Astrocyte (in vitro differentiated cells and primary cell): ENCODE results near the gene ENOSF1. TPM values are rescaled to one million over a fixed set of nuclear protein-coding genes. Genes with fewer than 3 reads are reported as not detected.

Source experiments
- DNase-seq: peaks from one replicate; pipeline ENCODE4 v3.0.0-alpha.2; 2010; ENCODE audit warnings: low read depth
- FAIRE-seq: peaks from 2 replicates; lab custom pipeline; 2011; peaks lifted over from hg19 to GRCh38; lab: Jason Lieb, UNC
- H2AFZ ChIP-seq: 2 replicates; pipeline ENCODE4 v1.6.0; 2012; ENCODE audit warnings: low read depth, low read length, inconsistent platforms
- H3K27ac ChIP-seq: 2 replicates; pipeline ENCODE4 v1.5.1; 2011; ENCODE audit warnings: low read depth, low read length, inconsistent platforms
- H3K27me3 ChIP-seq: 2 replicates; pipeline ENCODE4 v1.6.0; 2011; ENCODE audit warnings: low read length, inconsistent platforms; ENCODE audit not compliant: insufficient read depth
- H3K36me3 ChIP-seq: 2 replicates; pipeline ENCODE4 v1.5.1; 2011; ENCODE audit warnings: low read length, inconsistent platforms; ENCODE audit not compliant: insufficient read depth
- H3K4me1 ChIP-seq: 2 replicates; pipeline ENCODE4 v1.5.1; 2011; ENCODE audit warnings: low read length, inconsistent platforms; ENCODE audit not compliant: insufficient read depth
- H3K4me2 ChIP-seq: 2 replicates; pipeline ENCODE4 v1.6.0; 2012; ENCODE audit warnings: low read length, inconsistent platforms
- H3K4me3 ChIP-seq: 2 replicates; pipeline ENCODE4 v1.5.1; 2011; ENCODE audit warnings: low read depth, mild to moderate bottlenecking, low read length, inconsistent platforms; ENCODE audit not compliant: insufficient read depth
- H3K79me2 ChIP-seq: 2 replicates; pipeline ENCODE4 v1.6.0; 2012; ENCODE audit warnings: mild to moderate bottlenecking, low read length, inconsistent platforms; ENCODE audit not compliant: insufficient read depth
- H3K9ac ChIP-seq: 2 replicates; pipeline ENCODE4 v1.6.0; 2012; ENCODE audit warnings: mild to moderate bottlenecking, low read length, inconsistent platforms
- H3K9me3 ChIP-seq: 2 replicates; pipeline ENCODE4 v1.5.1; 2012; ENCODE audit warnings: low read depth, mild to moderate bottlenecking, low read length, inconsistent platforms; ENCODE audit not compliant: insufficient read depth
- H4K20me1 ChIP-seq: 2 replicates; pipeline ENCODE4 v1.6.0; 2012; ENCODE audit warnings: low read length, inconsistent platforms; ENCODE audit not compliant: insufficient read depth
- H3K27ac Mint-ChIP-seq: one replicate; pipeline ENCODE4 v1.8.0; 2021; ENCODE audit warnings: mild to moderate bottlenecking, mixed read lengths; ENCODE audit not compliant: unreplicated experiment
- H3K27me3 Mint-ChIP-seq: one replicate; pipeline ENCODE4 v1.8.0; 2021; ENCODE audit warnings: low read depth, mixed read lengths; ENCODE audit not compliant: unreplicated experiment
- H3K36me3 Mint-ChIP-seq: one replicate; pipeline ENCODE4 v1.8.0; 2021; ENCODE audit warnings: low read depth, mixed read lengths; ENCODE audit not compliant: unreplicated experiment
- H3K4me1 Mint-ChIP-seq: one replicate; pipeline ENCODE4 v1.8.0; 2021; ENCODE audit warnings: low read depth, mixed read lengths; ENCODE audit not compliant: unreplicated experiment
- H3K4me3 Mint-ChIP-seq: one replicate; pipeline ENCODE4 v1.8.0; 2021; ENCODE audit warnings: mild to moderate bottlenecking, moderate library complexity, mixed read lengths; ENCODE audit not compliant: unreplicated experiment
- H3K9me3 Mint-ChIP-seq: one replicate; pipeline ENCODE4 v1.8.0; 2021; ENCODE audit warnings: mild to moderate bottlenecking, mixed read lengths; ENCODE audit not compliant: unreplicated experiment
- EZH2 ChIP-seq: IDR thresholded peaks from 2 replicates; pipeline ENCODE4 v1.6.1; 2012; ENCODE audit warnings: mild to moderate bottlenecking, low read length, inconsistent platforms; ENCODE audit not compliant: insufficient read depth
- total RNA-seq: library from RNA; stranded (reverse); gene quantifications from 2 replicates; pipeline ENCODE4 v1.2.1, GENCODE V29; 2021
- TF ChIP-seq, protein P1 (sequence below): IDR thresholded peaks from 2 replicates; pipeline ENCODE4 v1.5.1; 2011; ENCODE audit warnings: low read depth, mild to moderate bottlenecking, inconsistent platforms, low read length, moderate library complexity; ENCODE audit not compliant: insufficient read depth

ENOSF1 gene
- total RNA-seq, 1 donor from 2014 or later, result 14.4 TPM

DNA sequence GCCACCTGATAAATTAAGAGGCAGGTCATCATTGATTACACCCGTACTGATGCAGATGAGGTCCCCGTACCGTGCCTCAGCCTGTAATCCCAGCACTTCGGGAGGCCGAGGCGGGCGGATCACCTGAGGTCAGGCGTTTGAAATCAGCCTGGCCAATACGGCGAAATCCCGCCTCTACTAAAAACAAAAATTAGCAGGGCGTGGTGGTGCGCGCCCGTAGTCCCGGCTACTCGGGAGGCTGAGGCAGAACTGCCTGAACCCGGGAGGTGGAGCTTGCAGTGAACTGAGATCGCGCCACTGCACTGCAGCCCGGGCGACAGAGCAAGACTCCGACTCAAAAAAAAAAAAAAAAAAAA is 683 bp upstream of the ENOSF1 start:
- H3K27ac ChIP-seq, result no peak overlapping the region
- peaks cover 23% of the 10 kb centered on the region for H4K20me1 ChIP-seq
- DNase-seq (no peak), FAIRE-seq (no peak)
- no peaks in the 10 kb centered on the region for H3K27me3 Mint-ChIP-seq
- H3K36me3 Mint-ChIP-seq, result peaks cover 8% of the 10 kb centered on the region
- no peak overlapping the region for H2AFZ ChIP-seq
- peaks cover 32% of the 10 kb centered on the region for H3K79me2 ChIP-seq
- no peaks in the 10 kb centered on the region for H3K9me3 Mint-ChIP-seq
- H3K27ac Mint-ChIP-seq, result no peak overlapping the region
- H3K36me3 ChIP-seq, result peaks cover 5% of the 10 kb centered on the region
- H3K4me2 ChIP-seq, result peak overlapping the region; percentile 71
- H3K9me3 ChIP-seq, result no peaks in the 10 kb centered on the region
- no peaks in the 10 kb centered on the region for H3K4me1 Mint-ChIP-seq
- H3K4me3 ChIP-seq, result no peak overlapping the region
- H3K4me1 ChIP-seq, result peaks cover 10% of the 10 kb centered on the region
- H3K27me3 ChIP-seq, result no peaks in the 10 kb centered on the region
- peak overlapping the region; percentile 45 for H3K4me3 Mint-ChIP-seq
- H3K9ac ChIP-seq, result no peak overlapping the region
- TF ChIP-seq, protein P1, sequence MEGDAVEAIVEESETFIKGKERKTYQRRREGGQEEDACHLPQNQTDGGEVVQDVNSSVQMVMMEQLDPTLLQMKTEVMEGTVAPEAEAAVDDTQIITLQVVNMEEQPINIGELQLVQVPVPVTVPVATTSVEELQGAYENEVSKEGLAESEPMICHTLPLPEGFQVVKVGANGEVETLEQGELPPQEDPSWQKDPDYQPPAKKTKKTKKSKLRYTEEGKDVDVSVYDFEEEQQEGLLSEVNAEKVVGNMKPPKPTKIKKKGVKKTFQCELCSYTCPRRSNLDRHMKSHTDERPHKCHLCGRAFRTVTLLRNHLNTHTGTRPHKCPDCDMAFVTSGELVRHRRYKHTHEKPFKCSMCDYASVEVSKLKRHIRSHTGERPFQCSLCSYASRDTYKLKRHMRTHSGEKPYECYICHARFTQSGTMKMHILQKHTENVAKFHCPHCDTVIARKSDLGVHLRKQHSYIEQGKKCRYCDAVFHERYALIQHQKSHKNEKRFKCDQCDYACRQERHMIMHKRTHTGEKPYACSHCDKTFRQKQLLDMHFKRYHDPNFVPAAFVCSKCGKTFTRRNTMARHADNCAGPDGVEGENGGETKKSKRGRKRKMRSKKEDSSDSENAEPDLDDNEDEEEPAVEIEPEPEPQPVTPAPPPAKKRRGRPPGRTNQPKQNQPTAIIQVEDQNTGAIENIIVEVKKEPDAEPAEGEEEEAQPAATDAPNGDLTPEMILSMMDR, result no peak
- TF ChIP-seq EZH2, result no peak

DNA sequence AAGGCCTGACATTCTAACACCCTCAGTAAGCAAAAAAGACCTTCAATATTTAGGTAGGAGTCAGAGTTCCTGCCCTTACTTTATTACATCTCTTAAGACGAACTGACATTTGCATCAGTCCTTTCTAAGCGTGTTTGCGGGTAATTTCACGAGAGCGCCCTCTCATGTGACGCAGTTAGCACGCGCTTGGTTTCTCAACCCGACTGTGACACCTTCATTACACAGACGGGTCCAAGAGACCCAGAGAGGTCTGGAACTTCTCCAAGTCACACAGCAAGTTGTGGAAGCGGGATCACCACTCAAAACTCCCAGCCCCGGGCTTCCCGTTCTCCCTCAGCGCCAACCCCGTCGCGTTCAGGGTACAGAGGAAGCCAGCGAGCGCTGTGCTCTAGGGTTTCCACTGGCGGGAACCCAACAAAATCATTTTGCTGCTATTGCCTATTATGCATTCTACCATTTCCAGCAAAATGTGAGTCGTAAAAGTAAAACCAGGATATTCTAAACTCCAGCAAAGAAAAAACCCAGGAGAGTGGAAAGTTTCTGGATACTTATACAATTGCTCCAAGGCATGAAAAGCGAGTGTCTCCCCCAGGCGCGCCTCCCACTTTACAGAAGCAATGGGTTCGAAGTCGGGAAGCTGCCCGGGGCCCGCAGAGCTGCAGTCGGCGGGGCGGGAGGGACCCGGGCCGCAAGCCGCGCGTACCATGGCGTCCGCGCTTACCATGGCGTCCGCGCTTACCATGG is 601 bp downstream of the ENOSF1 start:
- TF ChIP-seq, protein P1, result no peak
- no peak for TF ChIP-seq EZH2
- Histone ChIP-seq H3K4me2 (peak overlapping the region; percentile 99), H3K4me3 (peak overlapping the region; percentile 75), H4K20me1 (peaks cover 23% of the 10 kb centered on the region), H3K27me3 (no peaks in the 10 kb centered on the region), H3K27ac (peak overlapping the region; percentile 56), H3K36me3 (peaks cover 5% of the 10 kb centered on the region), H3K9ac (peak overlapping the region; percentile 87), H3K9me3 (no peaks in the 10 kb centered on the region), H3K4me1 (peaks cover 10% of the 10 kb centered on the region), H3K79me2 (peaks cover 32% of the 10 kb centered on the region), H2AFZ (peak overlapping the region; percentile 49)
- DNase-seq (peak; percentile 78), FAIRE-seq (no peak)
- Mint-ChIP-seq H3K27ac (peak overlapping the region; percentile 1), H3K36me3 (peaks cover 8% of the 10 kb centered on the region), H3K27me3 (no peaks in the 10 kb centered on the region), H3K4me1 (no peaks in the 10 kb centered on the region), H3K4me3 (peak overlapping the region; percentile 84), H3K9me3 (no peaks in the 10 kb centered on the region)

DNA sequence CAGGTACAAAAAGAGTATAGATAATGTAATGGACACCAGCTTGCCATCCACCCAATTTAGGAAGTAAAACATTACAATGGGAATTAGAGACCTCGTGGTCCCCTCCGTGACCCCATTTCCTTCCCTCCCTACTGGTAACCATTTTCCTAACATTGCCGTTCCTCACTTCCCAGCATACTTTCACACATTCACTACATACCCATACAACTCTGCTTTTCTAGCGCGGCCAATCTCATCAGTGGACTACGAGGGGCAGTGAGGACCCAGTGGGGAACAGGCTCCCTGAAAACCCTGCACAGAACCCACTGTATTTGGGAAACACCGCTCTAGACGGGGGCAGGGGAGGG is 1.1 kb downstream of the ENOSF1 start:
- no peaks in the 10 kb centered on the region for H3K9me3 ChIP-seq
- peaks cover 34% of the 10 kb centered on the region for H3K79me2 ChIP-seq
- no peak for FAIRE-seq
- Mint-ChIP-seq H3K4me3 (peak overlapping the region; percentile 84), H3K9me3 (no peaks in the 10 kb centered on the region), H3K4me1 (no peaks in the 10 kb centered on the region), H3K36me3 (peaks cover 11% of the 10 kb centered on the region), H3K27ac (peak overlapping the region; percentile 1), H3K27me3 (no peaks in the 10 kb centered on the region)
- peak overlapping the region; percentile 56 for H3K27ac ChIP-seq
- H4K20me1 ChIP-seq, result peaks cover 23% of the 10 kb centered on the region
- peaks cover 10% of the 10 kb centered on the region for H3K4me1 ChIP-seq
- H3K4me2 ChIP-seq, result peak overlapping the region; percentile 99
- H3K27me3 ChIP-seq, result no peaks in the 10 kb centered on the region
- H2AFZ ChIP-seq, result peak overlapping the region; percentile 49
- peak overlapping the region; percentile 75 for H3K4me3 ChIP-seq
- peak overlapping the region; percentile 87 for H3K9ac ChIP-seq
- TF ChIP-seq EZH2, result no peak
- TF ChIP-seq, protein P1, result no peak
- H3K36me3 ChIP-seq, result peaks cover 5% of the 10 kb centered on the region
- no peak for DNase-seq
